Cerebellar nuclear complex (tissue), 1 donor: ENCODE data around the gene TLE3.
"Not testable (repeated sequence)": the region's sequence is repeated elsewhere in the genome, so short reads cannot be mapped to it uniquely, and the experiment has no call there.

Experiments used
- DNase-seq, 2 experiments: peaks; one replicate each; lab custom pipeline; 2025; lab: John Stamatoyannopoulos, UW

The TLE3 gene

GRCh38 chr15:70126362-70126761 lies 28.6 kb upstream of the TLE3 start:
- DNase-seq = no peak

GRCh38 chr15:70125605-70126004 lies 27.9 kb upstream of the TLE3 start:
- DNase-seq = no peak

DNA sequence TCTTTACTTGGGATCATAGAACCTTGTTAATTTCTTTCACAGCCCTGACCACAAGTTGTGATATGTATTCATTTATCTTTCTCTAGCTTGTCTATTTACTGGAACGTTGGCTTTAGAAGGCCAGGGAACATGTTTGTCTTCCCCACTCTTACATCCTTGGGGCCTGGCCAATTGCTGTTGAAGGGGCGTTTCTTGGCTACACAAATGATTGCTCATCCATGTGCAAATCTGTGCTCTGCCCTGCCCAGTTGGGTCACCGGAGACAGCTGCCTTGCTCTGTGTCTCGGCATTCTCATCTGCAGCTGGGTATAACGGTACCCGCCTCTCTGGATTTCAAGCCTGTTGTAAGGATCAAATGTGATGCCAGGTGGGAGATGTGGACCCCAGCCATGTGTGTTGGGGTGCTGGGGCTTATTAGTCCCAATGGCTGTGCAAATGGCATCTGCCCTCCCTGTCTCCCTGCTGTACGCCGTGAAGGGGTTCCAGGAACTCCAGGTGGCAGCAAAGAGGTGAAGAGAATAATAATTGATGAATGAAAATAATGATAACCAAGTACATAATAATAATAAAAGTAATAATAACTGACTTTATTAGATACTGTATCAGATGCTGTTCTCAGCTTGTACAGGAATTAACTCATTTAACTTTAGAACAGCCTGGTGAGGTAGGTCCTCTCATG lies 24.0 kb upstream of the TLE3 start:
- DNase-seq = no peak

- DNase-seq = no peak
These were observed 23.4 kb upstream of the TLE3 start for GRCh38 chr15:70120958-70121623.

GRCh38 chr15:70119911-70120508 lies 22.3 kb upstream of the TLE3 start:
- no peak for DNase-seq

GRCh38 chr15:70118599-70118998 lies 20.9 kb upstream of the TLE3 start:
- DNase-seq = no peak

- DNase-seq = no peak
These were observed 18.6 kb upstream of the TLE3 start for GRCh38 chr15:70116317-70116716.

- DNase-seq = no peak
These were observed 16.5 kb upstream of the TLE3 start for GRCh38 chr15:70114221-70114620.

DNA sequence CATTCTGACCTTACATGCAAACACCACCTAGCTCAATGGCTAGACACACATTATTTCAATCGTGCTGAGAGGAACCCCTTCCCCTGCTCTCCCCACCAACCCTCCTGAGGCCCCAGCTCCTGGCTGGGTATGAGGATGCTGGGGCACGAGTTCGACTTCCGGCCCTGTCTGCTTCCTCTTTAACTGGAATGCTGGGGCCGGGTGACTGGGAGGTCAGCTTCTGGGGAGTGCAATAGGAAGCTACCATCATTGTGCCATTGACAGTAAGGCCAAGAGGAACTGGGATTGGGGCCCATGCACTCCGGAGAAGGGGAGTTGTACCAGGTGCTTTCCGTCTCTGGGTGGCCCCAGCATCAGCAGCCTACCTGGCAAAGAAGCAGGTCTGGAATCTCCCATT lies 15.6 kb upstream of the TLE3 start:
- DNase-seq = no peak

DNA sequence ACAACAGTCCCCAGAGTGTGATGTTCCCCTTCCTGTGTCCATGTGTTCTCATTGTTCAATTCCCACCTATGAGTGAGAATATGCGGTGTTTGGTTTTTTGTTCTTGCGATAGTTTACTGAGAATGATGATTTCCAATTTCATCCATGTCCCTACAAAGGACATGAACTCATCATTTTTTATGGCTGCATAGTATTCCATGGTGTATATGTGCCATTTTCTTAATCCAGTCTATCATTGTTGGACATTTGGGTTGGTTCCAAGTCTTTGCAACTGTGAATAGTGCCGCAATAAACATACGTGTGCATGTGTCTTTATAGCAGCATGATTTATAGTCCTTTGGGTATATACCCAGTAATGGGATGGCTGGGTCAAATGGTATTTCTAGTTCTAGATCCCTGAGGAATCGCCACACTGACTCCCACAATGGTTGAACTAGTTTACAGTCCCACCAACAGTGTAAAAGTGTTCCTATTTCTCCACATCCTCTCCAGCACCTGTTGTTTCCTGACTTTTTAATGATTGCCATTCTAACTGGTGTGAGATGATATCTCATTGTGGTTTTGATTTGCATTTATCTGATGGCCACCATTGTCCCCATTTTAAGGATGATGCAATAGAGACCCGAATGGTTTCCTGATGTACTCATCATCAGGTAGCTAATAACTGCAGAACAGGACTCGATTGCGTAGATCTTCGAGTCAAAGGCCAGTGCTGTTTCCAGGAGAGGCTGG lies 15.0 kb upstream of the TLE3 start:
- not testable (repeated sequence) for DNase-seq

DNA sequence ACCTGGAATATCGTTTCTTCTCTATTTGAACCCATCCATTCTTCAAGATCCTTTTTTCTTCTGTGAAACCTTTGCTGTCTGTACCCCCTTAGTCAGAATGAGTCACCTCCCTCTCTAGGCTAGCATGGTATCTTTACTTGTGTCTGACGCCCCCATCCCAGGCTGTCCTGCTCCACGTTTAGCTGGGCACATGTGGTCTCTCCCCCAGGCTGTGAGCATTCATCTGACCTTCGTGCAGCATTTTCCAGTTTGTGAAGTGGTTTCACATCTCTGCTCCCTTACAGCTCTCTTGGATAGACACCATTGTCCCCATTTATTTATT lies 14.3 kb upstream of the TLE3 start:
- DNase-seq = no peak

DNA sequence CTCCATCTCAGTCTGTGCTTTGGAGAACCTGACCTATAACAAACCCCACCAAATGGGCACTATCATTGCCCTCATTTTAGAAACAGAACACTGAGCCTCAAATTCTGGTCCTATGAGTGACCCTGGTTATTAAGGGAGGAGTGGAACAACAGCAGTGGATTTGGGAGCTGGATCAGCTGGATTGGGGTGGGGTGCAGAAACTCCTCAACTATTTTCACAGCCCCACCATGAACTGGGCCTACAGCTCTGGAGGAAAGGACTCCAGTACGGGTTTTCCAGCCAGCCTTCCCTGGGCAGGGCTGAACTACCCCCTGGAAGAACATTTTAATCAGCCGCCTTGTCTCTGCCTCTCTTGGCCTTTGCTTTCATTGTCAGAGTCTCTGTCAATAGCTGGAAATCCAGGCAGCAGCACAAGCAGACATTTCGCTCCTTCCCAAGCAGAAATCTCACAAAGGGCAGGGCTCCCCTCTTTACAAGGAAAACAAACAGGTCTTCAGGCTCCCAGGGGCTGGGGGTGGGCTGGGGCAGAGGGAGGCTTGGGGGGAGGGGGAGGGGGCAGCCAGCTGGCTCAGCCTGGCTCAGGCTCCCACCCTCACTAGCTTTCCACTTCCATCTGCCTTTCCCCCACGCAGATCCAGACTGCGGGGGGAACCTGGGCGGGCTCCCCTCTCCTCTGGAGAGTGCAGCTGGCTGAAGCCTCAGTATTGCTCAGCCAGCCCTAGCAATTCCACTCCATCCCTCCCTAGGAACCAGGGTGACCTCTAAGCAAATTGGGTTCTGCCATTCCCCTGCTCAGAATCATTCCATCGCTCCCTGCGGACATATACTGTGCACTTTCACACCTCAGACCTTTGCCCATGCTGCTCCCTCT lies 13.7 kb upstream of the TLE3 start:
- no peak for DNase-seq

GRCh38 chr15:70109978-70110377 lies 12.3 kb upstream of the TLE3 start:
- no peak for DNase-seq

- no peak for DNase-seq
These were observed 11.8 kb upstream of the TLE3 start for GRCh38 chr15:70109531-70109930.

- DNase-seq = no peak
These were observed 6.3 kb upstream of the TLE3 start for GRCh38 chr15:70103880-70104626.

GRCh38 chr15:70102827-70103226 lies 5.1 kb upstream of the TLE3 start:
- no peak for DNase-seq

- no peak for DNase-seq
These were observed 3.9 kb upstream of the TLE3 start for GRCh38 chr15:70101459-70102113.

DNA sequence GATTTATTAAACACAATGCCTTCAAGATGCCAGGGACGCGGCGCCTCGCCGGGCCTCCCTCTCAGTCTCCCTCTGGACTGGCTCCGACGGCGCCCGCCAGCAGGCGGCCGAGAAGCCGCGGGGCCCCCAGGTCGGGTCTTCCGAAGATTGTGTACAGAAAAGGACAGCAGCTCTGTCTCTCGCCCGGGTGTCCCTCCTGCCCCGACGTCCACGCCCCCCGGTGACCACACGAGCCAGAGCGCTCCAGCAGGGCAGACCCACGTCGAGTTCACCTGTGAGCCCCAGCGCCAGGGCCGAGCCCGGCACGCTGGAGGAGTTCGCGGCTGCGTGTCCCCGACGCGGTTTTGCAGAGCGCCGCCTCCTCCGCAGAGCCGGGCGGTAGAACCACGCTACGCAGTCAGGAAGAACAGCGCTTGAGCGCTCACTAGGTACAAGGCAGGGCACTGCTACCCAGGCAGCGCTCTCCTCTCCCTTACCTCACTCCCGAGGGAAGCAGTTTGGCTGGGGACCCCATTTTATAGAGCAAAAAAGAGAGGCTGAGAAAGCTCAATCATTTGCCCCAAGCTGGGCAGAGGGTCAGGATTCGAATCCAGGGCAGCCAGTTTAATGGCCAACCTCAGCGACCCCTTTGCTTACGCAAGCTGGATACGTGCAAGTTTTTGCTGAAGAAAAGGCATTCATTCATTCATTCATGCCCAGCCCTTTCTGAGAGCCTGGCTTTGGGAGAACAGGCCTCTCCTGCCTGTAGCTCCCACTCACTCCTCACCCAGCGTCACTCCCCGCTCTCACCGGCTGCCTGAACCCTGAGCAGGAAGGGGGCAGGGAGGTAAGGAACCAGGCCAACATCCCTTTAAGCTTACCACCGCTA lies 3.0 kb upstream of the TLE3 start:
- no peak for DNase-seq

DNA sequence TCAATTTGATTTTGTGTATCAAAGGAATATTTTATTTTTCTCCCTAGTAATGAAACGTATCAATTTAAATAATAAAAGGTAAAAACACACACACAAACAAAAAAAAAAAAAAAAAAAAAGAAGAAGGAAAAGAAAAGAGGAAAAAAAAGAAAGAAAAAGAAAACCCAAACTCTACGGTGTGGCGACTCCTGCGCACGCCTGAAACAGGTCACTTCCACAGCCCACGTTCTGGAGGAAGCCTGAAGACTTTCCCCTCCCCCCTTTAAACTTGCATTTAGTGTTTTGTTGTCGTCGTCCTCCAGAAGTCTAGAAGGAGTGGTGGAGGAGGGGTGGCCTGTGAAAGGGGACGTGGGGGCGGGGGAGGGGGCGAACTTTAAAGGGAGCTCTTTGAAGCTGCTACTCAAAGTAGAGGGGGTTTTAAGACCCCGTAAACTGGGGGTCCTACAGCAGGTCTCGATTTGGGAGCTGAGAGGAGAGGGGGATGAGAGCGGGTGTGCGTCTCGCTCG lies 2.3 kb upstream of the TLE3 start:
- DNase-seq = no peak
